Activated T-cell treated with anti-CD3 and anti-CD28 coated beads for 1 hour (primary cell): ENCODE data around the gene F2.
"Not testable (repeated sequence)": the region's sequence is repeated elsewhere in the genome, so short reads cannot be mapped to it uniquely, and the experiment has no call there.

Experiments used
- DNase-seq: peaks from one replicate; pipeline ENCODE4 v3.0.0-alpha.2; 2020; ENCODE audit warnings: low read depth

Gene F2

DNA sequence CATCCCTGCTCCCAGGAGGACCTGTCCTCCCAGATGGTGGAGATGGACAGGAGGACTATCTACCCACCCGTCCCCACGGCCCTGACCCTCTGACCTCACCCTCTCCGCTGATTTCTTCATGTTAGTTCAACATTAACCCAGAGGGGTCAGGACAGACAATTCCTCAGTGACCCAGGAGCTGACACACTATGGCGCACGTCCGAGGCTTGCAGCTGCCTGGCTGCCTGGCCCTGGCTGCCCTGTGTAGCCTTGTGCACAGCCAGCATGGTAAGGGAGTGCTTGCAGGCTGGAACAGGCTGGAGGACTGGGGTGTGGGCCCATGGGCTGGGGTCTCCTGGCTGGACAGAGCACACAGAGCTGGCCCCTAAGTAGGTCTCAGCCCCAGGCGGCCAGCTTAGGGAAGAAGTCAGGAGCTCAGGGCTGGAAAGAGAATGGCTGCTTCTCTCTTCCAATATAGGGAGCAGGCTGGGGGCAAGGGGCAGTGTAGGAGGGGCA, at the start of gene F2:
F2 (plus strand) TSS at position 166 of the 495 bp plus-strand sequence; CDS start at position 189, 23 bp downstream.
- DNase-seq, result no peak

DNA sequence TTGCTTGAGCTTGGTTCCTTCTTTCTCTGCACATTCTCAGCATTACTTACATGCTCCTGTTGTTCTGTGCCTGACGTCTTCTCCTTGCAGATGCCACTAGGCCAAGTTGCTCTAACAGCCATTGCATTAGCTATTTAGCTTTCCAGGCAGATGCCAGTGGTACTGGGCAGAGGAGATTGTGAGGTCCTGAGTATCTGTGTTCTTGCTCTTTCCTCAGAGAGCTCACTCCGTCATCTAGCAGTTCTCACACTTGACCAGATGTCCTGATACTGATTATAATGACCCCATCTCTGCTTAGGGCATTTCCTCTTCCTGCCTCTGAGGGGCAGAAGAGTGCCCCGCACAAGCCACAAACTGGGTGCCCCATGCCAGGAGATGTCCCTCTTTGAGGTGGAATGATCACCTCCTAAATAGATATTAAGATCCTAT, 49.3 kb upstream of the F2 start:
- no peak for DNase-seq

DNA sequence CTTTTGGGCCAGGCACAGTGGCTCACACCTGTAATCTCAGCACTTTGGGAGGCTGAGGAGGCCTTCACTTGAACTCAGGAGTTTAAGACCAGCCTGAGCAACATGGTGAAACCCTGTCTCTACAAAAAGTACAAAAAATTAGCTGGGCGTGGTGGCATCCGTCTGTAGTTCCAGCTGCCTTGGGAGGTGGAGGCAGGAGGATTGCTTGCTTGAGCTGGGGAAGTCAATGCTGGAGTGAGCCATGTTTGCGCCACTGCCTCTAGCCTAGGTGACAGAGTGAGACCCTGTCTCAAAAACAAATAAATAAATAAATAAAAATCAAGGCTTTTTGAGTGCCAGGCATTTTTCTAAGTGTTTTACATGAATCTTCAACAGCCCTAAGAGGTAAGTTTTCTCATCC, 48.5 kb upstream of the F2 start:
- DNase-seq, result not testable (repeated sequence)

DNA sequence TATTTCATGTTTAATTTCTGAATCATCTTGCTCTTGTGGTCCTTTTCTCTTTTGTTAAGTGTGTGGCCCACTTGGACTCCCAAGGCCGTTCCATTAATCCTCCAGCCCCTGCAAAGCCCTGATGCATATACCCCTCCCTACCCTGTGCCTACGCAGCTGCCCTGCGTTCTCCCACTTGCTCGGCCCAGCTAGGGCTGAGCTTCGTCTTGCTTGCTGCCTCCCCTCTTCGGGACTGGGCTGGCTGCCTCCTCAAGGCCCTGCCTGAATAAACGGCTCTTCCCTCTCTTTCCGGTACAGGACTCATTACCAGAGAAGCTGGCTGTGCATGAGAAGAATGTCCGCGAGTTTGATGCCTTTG, 47.1 kb upstream of the F2 start:
- DNase-seq, result no peak

GRCh38 chr11:46672381-46672839, 46.6 kb upstream of the F2 start:
- no peak for DNase-seq

DNA sequence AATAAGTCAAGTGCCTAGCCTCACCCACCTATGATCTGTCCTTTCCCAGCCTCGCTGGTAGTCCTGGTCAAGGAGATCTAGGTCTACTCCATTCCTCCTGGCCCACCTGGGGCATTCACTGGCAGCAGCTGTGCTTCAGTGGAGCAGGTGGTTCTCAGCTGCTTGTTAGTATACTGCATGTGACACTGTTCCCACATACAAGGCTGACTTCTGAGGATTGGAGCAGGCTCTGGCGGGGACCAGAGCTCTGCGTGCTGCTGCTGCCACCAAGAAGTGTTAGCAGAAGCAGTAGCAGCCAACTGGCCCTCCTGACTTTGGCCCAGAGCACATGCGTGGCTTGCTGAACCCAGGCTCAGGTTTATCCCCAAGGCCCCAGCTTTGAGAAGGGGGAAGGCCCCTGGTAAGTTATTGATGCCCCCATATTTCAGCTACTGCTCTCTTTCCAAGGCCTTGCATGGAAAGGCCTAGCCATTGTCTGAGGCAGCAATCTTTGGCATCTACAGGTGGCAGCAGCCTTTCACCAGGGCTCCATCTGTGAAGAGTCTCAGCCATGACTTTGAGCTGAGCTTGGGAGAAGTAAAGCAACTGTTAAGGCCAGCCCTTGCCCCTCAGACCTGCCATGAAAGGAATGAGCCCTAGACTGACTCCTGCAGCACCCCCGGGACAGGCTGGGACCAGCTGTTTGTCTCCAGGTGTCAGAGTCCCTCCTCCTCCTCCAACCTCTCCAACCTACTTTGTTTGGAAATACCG, 45.1 kb upstream of the F2 start:
- no peak for DNase-seq

DNA sequence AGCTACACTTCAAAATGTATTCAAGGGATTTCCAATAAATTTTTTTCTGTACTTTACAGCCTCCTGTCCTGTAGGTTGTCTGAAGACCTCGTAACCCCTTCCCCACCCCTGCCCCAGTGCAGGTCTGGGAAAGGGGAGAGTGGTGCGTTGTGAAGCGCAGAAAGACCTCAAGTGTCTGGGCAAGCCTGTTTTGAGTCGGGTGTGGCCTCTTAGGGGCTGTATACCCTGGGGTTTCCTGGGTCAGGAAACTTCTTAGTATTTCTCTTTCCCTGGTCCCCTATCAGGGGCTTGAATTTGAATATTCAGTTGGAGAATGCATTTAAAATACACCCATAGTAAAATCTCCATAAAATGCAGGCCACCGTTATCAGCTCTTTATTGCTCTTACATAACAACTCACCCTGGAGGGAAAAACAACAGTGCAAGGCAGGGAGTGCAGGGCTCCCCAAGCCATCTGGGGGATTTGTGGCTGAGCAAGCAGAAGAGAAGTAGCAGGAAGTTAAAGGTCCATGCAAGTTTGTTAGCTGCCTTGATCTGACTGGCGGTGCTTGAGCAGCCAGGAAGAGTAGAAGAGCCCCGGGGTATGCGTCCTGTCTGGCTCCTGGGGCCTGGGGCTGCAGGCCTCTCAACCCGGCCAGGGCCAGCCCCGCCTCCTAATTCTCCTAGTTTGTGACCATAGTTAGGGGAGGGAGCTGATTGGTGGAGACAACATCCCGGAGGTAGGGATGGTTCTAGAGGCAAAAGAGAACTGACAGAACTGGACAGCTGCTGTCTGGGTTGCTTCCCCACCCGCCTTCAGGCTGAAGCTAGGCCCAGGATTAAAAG, 44.3 kb upstream of the F2 start:
- no peak for DNase-seq

- no peak for DNase-seq
These were observed 43.6 kb upstream of the F2 start for GRCh38 chr11:46675288-46675851.

DNA sequence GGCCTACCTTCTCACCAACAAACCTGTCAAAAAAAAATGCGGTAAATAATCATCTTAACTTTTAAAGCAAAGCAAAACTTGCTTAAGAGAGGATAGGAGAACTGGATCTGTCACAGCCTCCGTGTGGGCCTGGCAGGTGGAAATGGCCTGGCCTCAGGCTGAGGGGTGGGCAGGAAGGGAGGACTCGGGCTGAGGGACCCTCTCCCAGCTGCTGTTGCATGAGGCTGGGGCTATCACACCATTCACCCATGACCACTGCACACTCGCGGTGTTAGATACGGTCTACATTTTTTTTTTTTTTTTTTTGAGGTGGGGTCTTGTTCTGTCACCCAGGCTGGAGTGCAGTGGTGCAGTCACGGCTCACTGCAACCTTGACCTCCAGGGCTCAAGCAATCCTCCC, 43.1 kb upstream of the F2 start:
- no peak for DNase-seq

- no peak for DNase-seq
These were observed 42.4 kb upstream of the F2 start for GRCh38 chr11:46676436-46677158.

DNA sequence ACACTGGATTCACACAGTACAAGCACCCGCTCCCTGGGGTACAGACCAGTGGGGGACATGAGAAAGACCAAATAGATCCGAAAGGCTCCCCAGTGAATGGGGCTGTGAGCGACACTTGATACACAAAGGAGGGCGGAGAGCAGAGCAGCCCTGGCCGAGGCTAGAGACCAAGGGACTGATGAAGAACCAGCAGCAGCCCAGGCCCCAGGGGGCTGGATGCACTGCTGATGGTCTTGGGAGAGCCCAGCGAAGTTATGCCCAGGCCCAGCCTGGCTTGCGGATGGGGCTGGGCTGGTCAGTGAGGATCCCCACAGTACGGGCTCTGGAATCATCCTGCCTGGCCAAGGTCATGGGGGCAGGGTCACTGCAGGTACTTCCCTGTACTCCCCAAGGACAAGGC, 41.8 kb upstream of the F2 start:
- DNase-seq, result no peak

GRCh38 chr11:46677991-46678740, 40.8 kb upstream of the F2 start:
- no peak for DNase-seq

DNA sequence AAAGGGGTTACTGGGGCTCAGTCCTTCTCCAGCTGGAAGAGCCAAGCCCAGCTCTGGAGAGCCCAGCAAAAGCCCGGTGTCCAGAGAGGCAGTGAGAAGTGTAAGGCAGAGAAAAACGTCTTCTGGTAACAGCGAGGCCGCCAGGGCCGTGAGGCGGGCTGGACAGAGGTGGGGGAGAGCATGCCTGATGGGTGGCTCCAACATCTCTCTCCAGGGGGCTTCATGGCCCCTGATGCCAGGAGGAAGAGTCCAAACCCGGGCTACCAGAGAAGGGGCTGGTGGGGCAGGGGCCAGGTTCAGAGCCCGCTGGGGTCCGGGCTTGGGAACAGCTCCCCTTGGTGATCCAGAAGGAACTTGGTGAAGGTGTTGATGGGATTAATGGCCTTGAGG, 40.3 kb upstream of the F2 start:
- DNase-seq, result no peak

DNA sequence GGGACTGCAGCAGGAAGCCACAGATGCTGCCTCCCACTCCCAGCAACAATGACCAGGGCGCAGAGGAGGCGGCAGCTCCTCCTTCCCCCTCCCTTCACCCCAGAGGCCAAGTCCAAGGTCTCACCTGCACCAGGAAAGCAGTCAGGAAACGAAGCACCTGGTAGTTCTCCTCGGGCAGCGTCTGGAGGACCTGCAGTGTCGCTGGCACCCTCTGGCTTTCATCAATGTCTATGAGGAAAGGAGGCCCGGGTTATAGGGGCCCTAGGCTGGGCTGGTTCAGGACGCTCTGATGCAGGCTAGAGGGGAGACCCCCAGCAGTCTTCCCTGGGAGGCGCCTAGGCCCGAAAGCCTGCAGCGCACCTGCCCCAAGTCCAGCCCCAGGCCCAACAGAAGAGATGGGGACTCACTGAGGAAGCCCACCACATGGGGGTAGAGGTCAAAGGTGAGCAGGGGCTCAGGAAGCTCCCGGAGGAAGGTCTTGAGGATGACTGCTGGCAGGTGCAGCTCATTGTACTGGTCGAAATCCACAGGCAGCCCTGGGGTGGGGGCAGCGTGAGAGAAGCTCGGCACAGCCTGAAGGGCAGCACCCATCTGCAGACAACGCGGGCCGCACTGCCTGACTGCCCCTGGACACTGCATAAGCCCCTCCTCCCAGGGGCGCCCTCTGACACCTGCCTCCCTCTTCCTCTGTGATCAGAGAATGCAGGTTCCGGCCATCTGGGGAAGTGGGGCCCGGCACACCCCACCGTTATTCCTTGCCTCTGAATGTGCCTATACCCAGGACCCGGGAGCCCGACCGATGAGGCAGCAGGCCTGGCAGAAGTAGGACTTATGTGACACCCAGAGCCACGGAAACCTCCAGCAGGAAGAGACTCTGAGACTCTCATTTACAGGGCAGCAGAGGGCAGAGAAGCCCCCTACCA, 39.5 kb upstream of the F2 start:
- no peak for DNase-seq

GRCh38 chr11:46680164-46680760, 38.8 kb upstream of the F2 start:
- DNase-seq, result no peak

DNA sequence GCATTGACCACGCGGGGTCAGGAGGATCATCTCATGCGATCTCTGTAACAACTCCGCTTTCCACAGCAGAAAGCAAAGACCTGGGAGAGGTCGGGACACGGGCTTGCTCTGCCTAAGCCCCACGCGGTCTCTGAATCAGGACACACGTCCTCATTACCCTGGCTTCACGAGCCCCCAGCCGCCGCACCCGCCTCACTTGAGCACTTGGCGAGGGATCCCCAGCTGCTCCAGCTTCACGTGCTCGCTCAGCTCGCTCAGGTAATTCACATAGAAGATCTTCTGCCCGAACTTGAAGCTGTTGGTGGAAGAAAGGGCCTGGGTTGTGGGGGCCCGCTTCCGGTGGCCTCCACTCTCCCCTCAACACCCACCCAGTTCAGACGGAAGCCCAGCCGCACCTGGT, 38.2 kb upstream of the F2 start:
- no peak for DNase-seq

DNA sequence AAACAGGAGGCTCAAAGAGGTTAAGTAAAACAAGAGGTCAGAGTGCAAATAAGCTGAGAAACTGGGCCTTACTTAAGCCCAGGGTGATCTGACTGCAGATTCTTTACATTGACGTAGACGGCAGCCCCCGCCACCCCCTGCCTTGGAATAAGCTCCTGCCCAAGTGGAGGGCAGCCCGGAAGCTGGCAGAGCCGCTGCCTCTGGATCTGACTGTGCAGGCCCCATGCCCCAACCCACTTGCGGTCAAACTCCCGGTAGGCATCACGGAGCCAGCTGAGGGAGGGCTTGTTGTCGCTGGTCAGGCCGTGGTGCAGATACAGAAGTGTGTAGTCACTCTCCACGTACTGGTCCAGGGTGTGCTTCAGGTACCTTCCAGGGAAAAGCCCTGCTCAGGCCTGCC, 37.2 kb upstream of the F2 start:
- DNase-seq, result no peak

- DNase-seq, result no peak
These were observed 36.0 kb upstream of the F2 start for GRCh38 chr11:46682773-46683752.

- DNase-seq, result no peak
These were observed 34.6 kb upstream of the F2 start for GRCh38 chr11:46684367-46684766.
